Transverse colon (tissue), 4 donors: ENCODE results near the gene EYS.

ENCODE experiments used
- CTCF ChIP-seq, 5 experiments: fragments of 200-600 bp in 3 of 5; fragments of 450-650 bp in 2 of 5; sonication (generic) in 3 of 5; IDR thresholded peaks; 1 replicate in 2 of 5; 2 replicates in 3 of 5; pipeline ENCODE4 v1.5.1; 2016 to 2017; ENCODE audit warnings: antibody characterized with exemption in 5 of 5, inconsistent platforms in 3 of 5, mild to moderate bottlenecking in 2 of 5, moderate library complexity in 1 of 5
- EP300 ChIP-seq: sonication (generic); formaldehyde crosslinking; IDR thresholded peaks from one replicate; pipeline ENCODE4 v1.6.1; 2017; ENCODE audit warnings: antibody characterized with exemption, low read depth
- POLR2A ChIP-seq: fragments of 450-650 bp; IDR thresholded peaks from one replicate; pipeline ENCODE4 v1.6.1; 2016; ENCODE audit warnings: antibody characterized with exemption, mild to moderate bottlenecking, moderate library complexity
- POLR2AphosphoS5 ChIP-seq, 3 donors: sonication (generic); formaldehyde crosslinking; IDR thresholded peaks; one replicate each; pipeline ENCODE4 v1.6.1; 2016; ENCODE audit warnings: antibody characterized with exemption in 3 of 3

- no peak for TF ChIP-seq POLR2A
- no peak for TF ChIP-seq CTCF (IDR thresholded peaks at IDR 0.05)
- TF ChIP-seq POLR2AphosphoS5 (IDR thresholded peaks at IDR 0.05): no peak
- TF ChIP-seq EP300: no peak
These were observed 56.9 kb downstream of the EYS start for GRCh38 chr6:65650086-65650485.
